Measurements from ENCODE around the gene RASGRF2. TPM values are rescaled to one million over a fixed set of nuclear protein-coding genes. Genes with fewer than 3 reads are reported as not detected.

Gene RASGRF2
- total RNA-seq, 4 donors from 2014 or later, result 3.6 to 6.3 (median 4.8) TPM

GRCh38 chr5:81214848-81215247, 254.7 kb downstream of the RASGRF2 start:
- no peak overlapping the region for H3K4me3 ChIP-seq
- no peak for TF ChIP-seq POLR2A (IDR thresholded peaks at IDR 0.05)
- TF ChIP-seq, protein P1, sequence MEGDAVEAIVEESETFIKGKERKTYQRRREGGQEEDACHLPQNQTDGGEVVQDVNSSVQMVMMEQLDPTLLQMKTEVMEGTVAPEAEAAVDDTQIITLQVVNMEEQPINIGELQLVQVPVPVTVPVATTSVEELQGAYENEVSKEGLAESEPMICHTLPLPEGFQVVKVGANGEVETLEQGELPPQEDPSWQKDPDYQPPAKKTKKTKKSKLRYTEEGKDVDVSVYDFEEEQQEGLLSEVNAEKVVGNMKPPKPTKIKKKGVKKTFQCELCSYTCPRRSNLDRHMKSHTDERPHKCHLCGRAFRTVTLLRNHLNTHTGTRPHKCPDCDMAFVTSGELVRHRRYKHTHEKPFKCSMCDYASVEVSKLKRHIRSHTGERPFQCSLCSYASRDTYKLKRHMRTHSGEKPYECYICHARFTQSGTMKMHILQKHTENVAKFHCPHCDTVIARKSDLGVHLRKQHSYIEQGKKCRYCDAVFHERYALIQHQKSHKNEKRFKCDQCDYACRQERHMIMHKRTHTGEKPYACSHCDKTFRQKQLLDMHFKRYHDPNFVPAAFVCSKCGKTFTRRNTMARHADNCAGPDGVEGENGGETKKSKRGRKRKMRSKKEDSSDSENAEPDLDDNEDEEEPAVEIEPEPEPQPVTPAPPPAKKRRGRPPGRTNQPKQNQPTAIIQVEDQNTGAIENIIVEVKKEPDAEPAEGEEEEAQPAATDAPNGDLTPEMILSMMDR (IDR thresholded peaks at IDR 0.05 in 4 of 5, conservative IDR thresholded peaks at IDR 0.05 in 1 of 5), result no peak
- ATAC-seq (no peak), DNase-seq (no peak)
- no peaks in the 10 kb centered on the region for H3K27me3 ChIP-seq
- no peaks in the 10 kb centered on the region for H3K9me3 ChIP-seq
- no peaks in the 10 kb centered on the region for H3K4me1 ChIP-seq
- H3K27ac ChIP-seq, result no peak overlapping the region
- intact Hi-C loops (cut with DNase I; ENCODE audit: low total_unique reads) (no loop called here), in situ Hi-C loops (cut with MboI; ENCODE audit: low sequenced_read_pairs in 4 of 4) (no loop called here)
- no peaks in the 10 kb centered on the region for H3K36me3 ChIP-seq

- Histone ChIP-seq H3K9me3 (no peaks in the 10 kb centered on the region), H3K27me3 (no peaks in the 10 kb centered on the region), H3K4me1 (no peaks in the 10 kb centered on the region), H3K36me3 (no peaks in the 10 kb centered on the region), H3K27ac (no peak overlapping the region), H3K4me3 (no peak overlapping the region)
- DNase-seq, result no peak
- no peak for ATAC-seq
- TF ChIP-seq, protein P1 (IDR thresholded peaks at IDR 0.05 in 4 of 5, conservative IDR thresholded peaks at IDR 0.05 in 1 of 5), result no peak
- no peak for TF ChIP-seq POLR2A (IDR thresholded peaks at IDR 0.05)
- in situ Hi-C loops (cut with MboI; ENCODE audit: low sequenced_read_pairs in 4 of 4) (no loop called here), intact Hi-C loops (cut with DNase I; ENCODE audit: low total_unique reads) (no loop called here)
These were observed 256.0 kb downstream of the RASGRF2 start for GRCh38 chr5:81216152-81216551.

- H3K27me3 ChIP-seq, result no peaks in the 10 kb centered on the region
- intact Hi-C loops (cut with DNase I; ENCODE audit: low total_unique reads), result no loop called here
- in situ Hi-C loops (cut with MboI; ENCODE audit: low sequenced_read_pairs in 4 of 4), result no loop called here
- H3K4me3 ChIP-seq, result no peak overlapping the region
- no peak for DNase-seq
- H3K36me3 ChIP-seq, result no peaks in the 10 kb centered on the region
- no peak for ATAC-seq
- no peaks in the 10 kb centered on the region for H3K9me3 ChIP-seq
- no peak overlapping the region for H3K27ac ChIP-seq
- TF ChIP-seq, protein P1 (IDR thresholded peaks at IDR 0.05 in 4 of 5, conservative IDR thresholded peaks at IDR 0.05 in 1 of 5), result no peak
- TF ChIP-seq POLR2A (IDR thresholded peaks at IDR 0.05), result no peak
- H3K4me1 ChIP-seq, result no peaks in the 10 kb centered on the region
These were observed 259.2 kb downstream of the RASGRF2 start for GRCh38 chr5:81219389-81219788.

DNA sequence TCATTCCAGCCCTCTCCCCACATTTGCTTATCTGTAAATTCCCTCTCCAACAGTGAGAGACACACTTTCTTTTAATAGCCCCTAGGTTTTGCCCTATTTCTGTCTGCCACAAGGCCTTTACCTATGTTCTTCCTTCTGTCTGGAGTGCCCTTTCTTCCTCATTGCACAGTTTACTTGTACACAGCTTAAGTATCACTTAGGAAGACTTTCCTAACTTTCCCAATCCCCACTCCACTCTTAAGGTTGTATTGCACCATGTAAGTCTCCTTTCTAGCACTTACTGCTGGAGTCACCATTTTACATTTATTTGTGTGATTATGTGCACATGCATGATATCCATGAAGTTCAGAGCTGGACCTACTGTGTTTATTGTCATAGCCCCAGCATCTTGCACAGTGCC, 262.1 kb downstream of the RASGRF2 start:
- intact Hi-C loops (cut with DNase I; ENCODE audit: low total_unique reads) (no loop called here), in situ Hi-C loops (cut with MboI; ENCODE audit: low sequenced_read_pairs in 4 of 4) (no loop called here)
- TF ChIP-seq, protein P1 (IDR thresholded peaks at IDR 0.05 in 4 of 5, conservative IDR thresholded peaks at IDR 0.05 in 1 of 5), result no peak
- no peak for TF ChIP-seq POLR2A (IDR thresholded peaks at IDR 0.05)
- Histone ChIP-seq H3K36me3 (no peaks in the 10 kb centered on the region), H3K9me3 (no peaks in the 10 kb centered on the region), H3K27me3 (no peaks in the 10 kb centered on the region), H3K27ac (no peak overlapping the region), H3K4me3 (no peak overlapping the region), H3K4me1 (no peaks in the 10 kb centered on the region)
- ATAC-seq (no peak), DNase-seq (no peak)

- in situ Hi-C loops (cut with MboI; ENCODE audit: low sequenced_read_pairs in 4 of 4) (no loop called here), intact Hi-C loops (cut with DNase I; ENCODE audit: low total_unique reads) (no loop called here)
- ATAC-seq, result no peak
- Histone ChIP-seq H3K4me3 (no peak overlapping the region), H3K27me3 (no peaks in the 10 kb centered on the region), H3K4me1 (no peaks in the 10 kb centered on the region), H3K36me3 (no peaks in the 10 kb centered on the region), H3K9me3 (no peaks in the 10 kb centered on the region), H3K27ac (no peak overlapping the region)
- no peak for DNase-seq
- TF ChIP-seq POLR2A (IDR thresholded peaks at IDR 0.05), result no peak
- TF ChIP-seq, protein P1 (IDR thresholded peaks at IDR 0.05 in 4 of 5, conservative IDR thresholded peaks at IDR 0.05 in 1 of 5), result no peak
These were observed 265.3 kb downstream of the RASGRF2 start for GRCh38 chr5:81225463-81225862.
